ENCODE data around the gene IGHMBP2.

GRCh38 chr11:68923614-68924013 lies 19.9 kb downstream of the IGHMBP2 start:
- TF ChIP-seq, protein P1, sequence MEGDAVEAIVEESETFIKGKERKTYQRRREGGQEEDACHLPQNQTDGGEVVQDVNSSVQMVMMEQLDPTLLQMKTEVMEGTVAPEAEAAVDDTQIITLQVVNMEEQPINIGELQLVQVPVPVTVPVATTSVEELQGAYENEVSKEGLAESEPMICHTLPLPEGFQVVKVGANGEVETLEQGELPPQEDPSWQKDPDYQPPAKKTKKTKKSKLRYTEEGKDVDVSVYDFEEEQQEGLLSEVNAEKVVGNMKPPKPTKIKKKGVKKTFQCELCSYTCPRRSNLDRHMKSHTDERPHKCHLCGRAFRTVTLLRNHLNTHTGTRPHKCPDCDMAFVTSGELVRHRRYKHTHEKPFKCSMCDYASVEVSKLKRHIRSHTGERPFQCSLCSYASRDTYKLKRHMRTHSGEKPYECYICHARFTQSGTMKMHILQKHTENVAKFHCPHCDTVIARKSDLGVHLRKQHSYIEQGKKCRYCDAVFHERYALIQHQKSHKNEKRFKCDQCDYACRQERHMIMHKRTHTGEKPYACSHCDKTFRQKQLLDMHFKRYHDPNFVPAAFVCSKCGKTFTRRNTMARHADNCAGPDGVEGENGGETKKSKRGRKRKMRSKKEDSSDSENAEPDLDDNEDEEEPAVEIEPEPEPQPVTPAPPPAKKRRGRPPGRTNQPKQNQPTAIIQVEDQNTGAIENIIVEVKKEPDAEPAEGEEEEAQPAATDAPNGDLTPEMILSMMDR (IDR thresholded peaks at IDR 0.05; ENCODE audit: low read length), result no peak
- no peak for TF ChIP-seq EZH2 (IDR thresholded peaks at IDR 0.05; ENCODE audit: borderline replicate concordance, low read length)

Data from OCI-LY1 (cell line).